Measurements from ENCODE around the gene MIS18BP1.
"Not testable (repeated sequence)": the region's sequence is repeated elsewhere in the genome, so short reads cannot be mapped to it uniquely, and the experiment has no call there.

MIS18BP1 gene

DNA sequence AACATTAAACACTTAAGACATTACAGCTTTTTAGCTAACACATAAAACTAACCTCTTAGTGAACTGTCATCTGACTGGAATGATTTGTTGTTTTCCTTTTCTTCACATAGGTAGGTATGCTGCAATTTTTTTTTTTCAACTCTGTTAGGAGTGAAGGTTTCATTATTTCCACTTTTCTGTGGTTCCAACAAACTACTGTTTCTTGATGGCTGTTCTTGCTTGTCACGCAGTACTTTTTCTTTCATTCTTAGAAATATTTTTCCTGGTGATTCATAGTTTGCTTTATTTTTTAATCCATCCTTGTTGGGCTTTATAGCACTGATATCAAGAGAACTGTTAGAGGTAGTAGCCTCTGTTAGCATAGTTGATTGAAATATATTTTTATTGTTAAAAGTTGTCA lies 6.3 kb downstream of the MIS18BP1 start:
- DNase-seq (ENCODE audit: low read depth): no peak
- no peak overlapping the region for H3K4me3 ChIP-seq (ENCODE audit: low read length)
- TF ChIP-seq, protein P1, sequence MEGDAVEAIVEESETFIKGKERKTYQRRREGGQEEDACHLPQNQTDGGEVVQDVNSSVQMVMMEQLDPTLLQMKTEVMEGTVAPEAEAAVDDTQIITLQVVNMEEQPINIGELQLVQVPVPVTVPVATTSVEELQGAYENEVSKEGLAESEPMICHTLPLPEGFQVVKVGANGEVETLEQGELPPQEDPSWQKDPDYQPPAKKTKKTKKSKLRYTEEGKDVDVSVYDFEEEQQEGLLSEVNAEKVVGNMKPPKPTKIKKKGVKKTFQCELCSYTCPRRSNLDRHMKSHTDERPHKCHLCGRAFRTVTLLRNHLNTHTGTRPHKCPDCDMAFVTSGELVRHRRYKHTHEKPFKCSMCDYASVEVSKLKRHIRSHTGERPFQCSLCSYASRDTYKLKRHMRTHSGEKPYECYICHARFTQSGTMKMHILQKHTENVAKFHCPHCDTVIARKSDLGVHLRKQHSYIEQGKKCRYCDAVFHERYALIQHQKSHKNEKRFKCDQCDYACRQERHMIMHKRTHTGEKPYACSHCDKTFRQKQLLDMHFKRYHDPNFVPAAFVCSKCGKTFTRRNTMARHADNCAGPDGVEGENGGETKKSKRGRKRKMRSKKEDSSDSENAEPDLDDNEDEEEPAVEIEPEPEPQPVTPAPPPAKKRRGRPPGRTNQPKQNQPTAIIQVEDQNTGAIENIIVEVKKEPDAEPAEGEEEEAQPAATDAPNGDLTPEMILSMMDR (conservative IDR thresholded peaks at IDR 0.05; ENCODE audit: low read depth, low read length): no peak

DNA sequence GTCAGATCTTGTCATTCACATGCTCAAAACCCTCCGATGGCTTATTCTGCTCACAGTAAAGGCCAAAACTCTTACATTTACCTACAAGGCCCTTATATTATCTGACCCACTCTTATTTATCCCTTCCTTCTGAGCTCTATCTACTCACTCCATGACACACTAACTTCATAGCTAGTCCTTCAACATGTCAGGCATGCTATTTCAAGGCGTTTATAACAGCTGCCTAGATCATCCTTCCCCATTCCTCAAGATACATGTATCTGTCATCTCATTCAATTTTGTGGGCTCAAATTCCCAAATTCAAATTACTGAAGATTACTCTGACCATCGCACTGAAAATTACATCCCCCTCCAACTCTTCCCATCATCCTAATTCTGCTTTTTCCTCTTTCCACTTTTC lies 6.9 kb downstream of the MIS18BP1 start:
- TF ChIP-seq, protein P1 (conservative IDR thresholded peaks at IDR 0.05; ENCODE audit: low read depth, low read length): no peak
- no peak overlapping the region for H3K4me3 ChIP-seq (ENCODE audit: low read length)
- no peak for DNase-seq (ENCODE audit: low read depth)

DNA sequence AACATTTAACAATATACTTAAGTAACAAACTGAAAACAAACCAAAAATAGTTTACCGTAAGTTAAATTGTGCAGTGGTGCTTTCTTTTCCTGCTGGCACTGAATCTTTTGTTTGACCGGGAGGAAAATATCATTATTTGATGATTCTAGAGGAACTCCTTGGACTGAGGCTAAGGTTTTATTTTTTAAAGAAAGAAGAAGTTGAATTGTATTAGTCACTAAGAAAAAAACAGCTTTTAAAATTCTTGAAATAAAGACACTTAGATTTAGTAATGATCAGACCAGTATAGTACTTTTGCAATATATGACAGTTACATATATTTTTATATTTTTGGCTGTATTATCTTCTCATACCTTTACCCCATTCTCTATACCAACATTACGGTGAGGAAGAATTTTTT lies 10.3 kb downstream of the MIS18BP1 start:
- DNase-seq (ENCODE audit: low read depth): no peak
- H3K4me3 ChIP-seq (ENCODE audit: low read length): no peak overlapping the region

DNA sequence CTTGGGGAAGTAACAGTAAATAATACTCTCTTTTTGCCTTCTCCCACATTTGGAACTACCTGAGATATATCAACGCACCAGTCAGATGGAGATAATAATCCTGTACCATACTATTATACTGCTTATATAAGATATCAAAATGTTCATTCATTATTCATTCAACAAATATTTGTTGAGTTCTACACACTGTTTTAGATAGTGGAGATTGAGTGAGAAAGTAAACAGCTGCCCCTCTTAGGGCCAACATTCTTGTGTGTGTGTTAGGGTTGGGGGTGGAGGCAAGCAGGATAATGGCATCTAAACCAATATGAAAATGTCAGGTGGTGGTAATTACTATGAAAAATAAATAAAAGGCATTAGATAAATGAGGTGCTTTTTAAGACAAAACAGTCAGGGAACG lies 14.0 kb downstream of the MIS18BP1 start:
- H3K4me3 ChIP-seq (ENCODE audit: low read length): no peak overlapping the region
- DNase-seq (ENCODE audit: low read depth): no peak
- TF ChIP-seq, protein P1 (conservative IDR thresholded peaks at IDR 0.05; ENCODE audit: low read depth, low read length): no peak

More for the DNA sequence above, 10.3 kb downstream of the MIS18BP1 start:
- TF ChIP-seq, protein P1 (conservative IDR thresholded peaks at IDR 0.05; ENCODE audit: low read depth, low read length): no peak

DNA sequence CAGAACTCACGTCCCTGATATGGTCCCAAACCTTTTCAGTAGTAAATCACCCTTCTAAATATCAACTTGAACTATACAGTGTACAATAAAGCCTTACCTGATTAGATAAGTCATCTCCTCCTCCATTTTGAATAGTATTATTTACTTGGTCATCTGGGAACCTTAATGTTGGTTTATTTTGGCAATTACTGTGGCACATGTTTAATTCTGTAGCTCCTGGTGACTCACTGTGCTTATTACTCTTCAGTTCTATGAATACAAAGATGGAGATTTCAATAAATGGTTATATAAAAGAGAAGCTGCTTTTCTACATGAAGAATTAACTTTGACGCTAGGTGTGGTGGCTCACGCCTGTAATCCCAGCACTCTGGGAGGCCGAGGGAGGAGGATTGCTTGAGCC lies 25.4 kb downstream of the MIS18BP1 start:
- no peak for DNase-seq (ENCODE audit: low read depth)
- no peak overlapping the region for H3K4me3 ChIP-seq (ENCODE audit: low read length)
- TF ChIP-seq, protein P1 (conservative IDR thresholded peaks at IDR 0.05; ENCODE audit: low read depth, low read length): no peak

DNA sequence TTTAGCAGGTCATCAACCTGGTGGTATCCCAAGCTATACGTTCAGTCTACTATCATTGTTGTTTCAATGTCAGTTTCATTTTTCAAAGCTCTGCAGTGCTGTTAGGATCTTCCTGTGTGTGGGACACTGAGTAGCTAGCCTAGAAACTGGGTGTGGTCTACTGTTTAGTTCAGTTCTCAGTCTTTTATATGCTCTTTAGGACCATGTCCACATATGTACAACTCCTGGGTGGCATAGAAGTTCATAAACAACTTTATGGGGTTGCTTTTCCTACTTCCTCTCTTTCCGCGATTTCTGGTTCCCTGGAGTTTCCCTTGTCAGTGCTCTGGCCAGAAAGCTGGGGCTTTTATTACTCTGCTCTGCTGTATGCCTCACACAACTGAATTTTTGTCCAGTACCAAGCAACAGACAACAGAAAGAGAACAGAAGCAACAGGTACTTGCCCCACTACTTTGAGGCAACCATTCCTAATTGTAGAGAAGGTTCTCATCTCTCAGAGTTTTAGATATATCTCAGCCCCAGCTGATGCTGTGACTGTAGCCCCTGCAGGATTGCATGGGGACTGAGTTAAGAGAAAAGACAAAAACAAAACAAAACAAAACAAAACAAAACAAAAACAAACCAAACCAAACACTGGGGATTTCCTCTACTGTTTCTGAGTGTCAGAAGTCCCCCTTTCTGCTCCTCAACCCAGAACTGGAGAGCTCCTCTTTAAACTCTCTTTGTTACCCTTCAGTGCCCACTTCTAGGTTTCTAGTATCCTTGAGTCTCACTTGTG lies 30.3 kb downstream of the MIS18BP1 start:
- TF ChIP-seq, protein P1 (conservative IDR thresholded peaks at IDR 0.05; ENCODE audit: low read depth, low read length): no peak
- no peak for DNase-seq (ENCODE audit: low read depth)

DNA sequence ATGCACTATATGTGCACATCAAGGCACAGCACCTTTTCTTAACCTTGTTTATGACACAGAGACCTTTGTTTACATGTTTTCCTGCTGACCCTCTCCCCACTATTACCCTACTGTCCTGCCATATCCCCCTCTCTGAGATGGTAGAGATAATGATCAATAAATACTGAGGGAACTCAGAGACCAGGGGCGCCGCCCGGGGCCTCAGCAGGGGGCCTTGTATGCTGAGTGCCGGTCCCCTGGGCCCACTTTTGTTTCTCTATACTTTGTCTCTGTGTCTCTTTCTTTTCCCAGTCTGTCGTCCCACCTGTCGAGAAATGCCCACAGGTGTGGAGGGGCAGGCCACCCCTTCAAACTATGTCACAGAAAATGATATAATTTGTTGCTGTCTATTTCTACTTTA lies 38.7 kb downstream of the MIS18BP1 start:
- not testable (repeated sequence) for DNase-seq (ENCODE audit: low read depth); H3K4me3 ChIP-seq (ENCODE audit: low read length)

More for the DNA sequence above, 30.3 kb downstream of the MIS18BP1 start:
- H3K4me3 ChIP-seq (ENCODE audit: low read length): no peak overlapping the region

DNA sequence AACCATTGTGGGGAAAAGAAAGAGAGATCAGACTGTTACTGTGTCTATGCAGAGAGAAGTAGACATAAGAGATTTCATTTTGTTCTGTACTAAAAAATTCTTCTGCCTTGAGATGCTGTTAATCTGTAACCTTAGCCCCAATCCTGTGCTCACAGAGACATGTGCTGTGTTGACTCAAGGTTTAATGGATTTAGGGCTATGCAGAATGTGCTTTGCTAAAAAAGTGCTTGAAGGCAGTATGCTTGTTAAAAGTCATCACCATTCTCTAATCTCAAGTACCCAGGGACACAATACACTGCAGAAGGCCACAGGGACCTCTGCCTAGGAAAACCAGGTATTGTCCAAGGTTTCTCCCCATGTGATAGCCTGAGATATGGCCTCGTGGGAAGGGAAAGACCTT lies 39.3 kb downstream of the MIS18BP1 start:
- H3K4me3 ChIP-seq (ENCODE audit: low read length); DNase-seq (ENCODE audit: low read depth): not testable (repeated sequence)

All from retinal pigment epithelial cell (primary cell).